ENCODE measurements around the gene IGFN1. TPM values are rescaled to one million over a fixed set of nuclear protein-coding genes. Genes with fewer than 3 reads are reported as not detected.

The IGFN1 gene
- total RNA-seq, 1 donor from 2014 or later = 0.12 TPM

GRCh38 chr1:201185527-201186128 lies 5.0 kb upstream of the IGFN1 start:
- no peak for ATAC-seq

GRCh38 chr1:201186192-201186591 lies 4.4 kb upstream of the IGFN1 start:
- ATAC-seq = no peak

DNA sequence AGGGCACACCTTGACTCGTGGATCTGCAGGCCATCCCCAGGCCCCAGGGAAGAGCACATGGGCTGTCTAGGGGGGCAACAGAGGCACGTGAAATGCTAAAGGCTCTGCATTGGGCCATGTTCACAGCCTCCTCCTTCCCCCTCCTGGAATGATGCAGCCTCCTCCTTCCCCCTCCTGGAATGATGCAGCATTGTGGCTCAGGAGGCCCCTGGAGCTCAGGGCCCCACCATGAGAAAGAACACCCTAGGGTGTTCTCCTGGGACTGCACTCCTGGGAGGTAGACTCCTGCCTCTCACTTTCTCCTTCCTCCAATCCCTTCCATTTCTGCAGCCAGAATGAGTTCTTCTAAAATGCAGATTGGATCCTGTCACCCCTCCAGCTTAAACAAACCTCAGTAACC lies 1.5 kb upstream of the IGFN1 start:
- no peak for ATAC-seq

DNA sequence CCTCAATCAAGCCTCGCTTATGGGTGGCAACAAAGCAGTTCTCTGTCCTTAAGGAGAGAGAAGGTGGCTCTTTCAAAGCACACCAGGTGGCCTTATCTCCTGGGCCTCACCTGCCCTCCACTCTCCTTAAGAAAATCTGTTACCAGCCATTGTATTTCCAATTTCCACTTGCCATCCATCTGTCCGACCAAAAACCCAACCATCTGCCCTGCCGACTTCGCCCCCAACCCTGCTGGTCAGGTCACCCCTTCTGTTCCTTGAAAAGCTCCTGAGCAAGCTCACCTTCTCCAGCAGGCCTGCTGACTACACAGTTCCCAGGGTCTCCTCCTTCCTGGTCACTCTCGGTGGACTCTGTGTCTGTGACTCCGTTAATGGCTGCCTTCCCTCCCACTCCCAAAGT lies 619 bp upstream of the IGFN1 start:
- ATAC-seq = no peak

GRCh38 chr1:201191653-201192260 lies 1.1 kb downstream of the IGFN1 start:
- peak; percentile 16 for ATAC-seq

DNA sequence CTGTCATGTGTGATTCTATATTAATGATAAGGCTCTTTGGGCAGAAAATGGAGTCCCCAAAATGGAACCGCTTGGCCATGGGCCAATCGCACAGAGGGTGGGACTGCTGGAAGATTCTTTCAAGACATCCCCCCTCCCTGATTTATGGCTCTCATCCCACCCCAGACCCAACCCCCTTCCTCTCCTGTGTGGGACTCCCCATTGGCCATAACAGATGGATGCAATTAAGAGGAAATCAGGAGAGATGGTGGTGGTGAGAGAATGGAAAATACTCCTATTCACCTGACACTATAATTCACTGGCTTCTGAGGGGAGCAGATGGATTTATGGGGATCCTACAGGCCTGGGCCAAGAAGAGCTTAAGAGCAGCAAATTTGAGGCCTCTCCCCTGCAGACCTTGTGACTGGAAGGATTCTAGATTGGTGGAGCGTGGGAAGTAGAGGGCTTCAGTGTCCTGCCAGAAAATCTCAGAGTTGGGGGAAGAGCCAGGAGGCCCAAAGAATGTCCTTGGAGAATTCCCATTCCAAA lies 1.7 kb downstream of the IGFN1 start:
- ATAC-seq = no peak

DNA sequence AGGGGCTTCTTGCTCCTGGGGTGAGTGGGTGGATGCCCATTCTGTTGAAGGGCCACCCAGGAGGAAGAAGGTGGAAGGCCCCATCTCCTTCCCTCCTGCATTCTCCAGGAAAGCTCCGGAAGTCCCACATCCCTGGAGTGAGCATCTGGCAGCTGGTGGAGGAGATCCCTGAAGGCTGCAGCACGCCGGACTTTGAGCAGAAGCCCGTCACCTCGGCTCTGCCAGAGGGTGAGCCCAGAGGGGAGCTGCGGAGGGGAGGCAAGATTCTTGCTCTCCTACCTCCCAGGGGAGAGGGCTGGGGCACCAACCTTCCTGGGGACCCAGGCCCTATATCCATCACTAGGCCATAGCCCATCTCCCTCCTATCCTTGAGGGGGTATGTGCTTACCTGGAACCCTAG lies 3.4 kb downstream of the IGFN1 start:
- no peak for ATAC-seq

DNA sequence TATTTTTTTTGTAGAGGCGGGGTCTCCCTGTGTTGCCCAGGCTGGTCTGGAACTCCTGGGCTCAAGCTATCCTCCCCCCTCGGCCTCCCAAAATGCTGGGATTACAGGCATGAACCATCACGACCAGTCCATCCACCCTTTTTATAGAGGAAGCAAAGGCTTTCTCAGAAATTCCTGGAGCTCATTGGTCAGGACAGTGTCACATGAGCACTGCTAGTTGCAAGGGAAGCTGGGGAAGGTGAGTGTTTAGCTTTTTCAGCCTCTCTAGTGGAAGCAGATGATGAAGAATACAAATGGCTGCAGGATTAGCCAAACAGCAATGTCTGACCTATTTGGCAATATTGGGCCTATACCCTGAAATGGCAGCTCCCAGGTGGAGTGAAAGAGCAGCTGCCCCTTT lies 8.0 kb downstream of the IGFN1 start:
- no peak for ATAC-seq

DNA sequence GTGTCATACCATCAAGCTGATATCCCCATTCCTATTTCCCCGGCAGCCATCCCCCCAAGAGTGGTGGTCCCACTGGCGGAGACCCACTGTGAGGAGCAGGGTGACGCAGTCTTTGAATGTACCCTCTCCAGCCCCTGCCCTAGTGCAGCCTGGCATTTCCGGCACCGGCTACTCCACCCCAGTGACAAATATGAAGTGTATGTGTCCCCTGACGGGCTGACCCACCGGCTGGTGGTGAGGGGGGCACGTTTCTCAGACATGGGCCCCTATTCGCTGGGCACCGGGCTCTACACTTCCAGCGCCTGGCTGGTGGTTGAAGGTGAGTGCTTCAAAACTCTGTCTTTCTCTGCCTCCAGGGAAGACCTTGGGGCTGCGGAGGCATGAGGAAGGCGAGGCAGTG lies 14.4 kb downstream of the IGFN1 start:
- no peak for ATAC-seq

- ATAC-seq = no peak
These were observed 15.6 kb downstream of the IGFN1 start for GRCh38 chr1:201206176-201206575.

GRCh38 chr1:201207046-201207445 lies 16.4 kb downstream of the IGFN1 start:
- no peak for ATAC-seq

- no peak for ATAC-seq
These were observed 17.6 kb downstream of the IGFN1 start for GRCh38 chr1:201208236-201208635.

GRCh38 chr1:201212056-201212455 lies 21.4 kb downstream of the IGFN1 start:
- ATAC-seq = no peak

DNA sequence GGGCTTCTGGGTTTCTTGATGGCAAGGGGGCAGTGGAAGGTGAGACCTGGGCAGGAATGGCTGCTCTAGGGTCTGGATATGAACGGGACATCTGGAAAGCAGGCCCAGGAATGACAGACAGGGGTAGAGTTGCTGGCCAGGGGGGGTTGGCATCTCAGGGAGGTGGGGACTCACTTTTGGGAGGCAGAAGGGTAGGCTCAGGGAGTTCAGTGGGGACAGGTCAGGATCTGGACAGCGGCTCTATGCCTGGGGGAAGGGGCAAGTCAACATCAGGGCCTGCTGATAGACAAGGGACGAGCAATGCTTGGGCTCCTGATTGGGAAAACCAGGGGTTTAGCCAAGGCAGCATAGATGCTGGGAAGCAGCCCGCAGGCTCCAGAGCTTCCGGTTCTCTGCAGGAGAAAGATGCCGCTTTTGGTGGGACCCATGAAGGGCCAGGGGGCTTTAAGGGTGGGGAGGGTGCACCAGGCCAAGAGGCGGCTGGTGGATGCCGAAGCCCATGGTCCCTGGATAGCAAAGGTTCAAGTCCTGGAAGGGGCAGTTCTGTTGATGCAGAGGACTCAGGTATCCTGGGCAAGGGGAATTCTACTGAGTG lies 21.9 kb downstream of the IGFN1 start:
- ATAC-seq = no peak

DNA sequence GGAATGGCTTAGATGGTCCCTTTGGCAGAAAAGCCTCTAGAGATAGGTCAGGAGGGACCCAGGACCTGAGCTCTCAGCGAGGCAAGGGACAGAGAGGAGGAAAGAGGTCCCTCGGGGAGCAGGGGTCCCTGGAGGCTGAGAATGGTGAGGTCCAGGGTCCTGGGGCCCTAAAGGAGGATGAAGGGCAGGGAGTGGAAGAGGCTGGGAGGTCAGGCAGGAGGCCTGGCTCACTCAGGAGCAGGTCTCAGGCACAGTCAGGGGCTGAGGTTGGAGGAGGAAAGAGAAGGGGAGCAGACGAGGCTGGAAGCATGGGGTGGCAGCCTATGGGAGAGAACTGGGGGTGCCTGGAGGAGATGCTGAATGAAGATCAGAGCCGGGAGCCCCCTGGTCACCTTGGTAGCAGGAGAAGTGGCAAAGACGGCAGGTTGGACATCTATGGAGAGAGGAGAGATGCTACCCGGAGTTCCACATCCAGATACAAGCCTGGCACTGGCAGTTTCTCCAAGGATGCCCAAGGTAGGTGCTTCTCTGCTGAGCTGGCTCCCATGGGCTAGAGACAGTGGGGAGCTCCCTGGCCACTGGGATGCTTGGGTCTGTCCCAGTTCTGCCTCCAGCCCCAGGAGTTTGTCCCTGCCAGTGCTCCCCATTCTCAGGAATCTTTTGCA lies 22.6 kb downstream of the IGFN1 start:
- no peak for ATAC-seq

DNA sequence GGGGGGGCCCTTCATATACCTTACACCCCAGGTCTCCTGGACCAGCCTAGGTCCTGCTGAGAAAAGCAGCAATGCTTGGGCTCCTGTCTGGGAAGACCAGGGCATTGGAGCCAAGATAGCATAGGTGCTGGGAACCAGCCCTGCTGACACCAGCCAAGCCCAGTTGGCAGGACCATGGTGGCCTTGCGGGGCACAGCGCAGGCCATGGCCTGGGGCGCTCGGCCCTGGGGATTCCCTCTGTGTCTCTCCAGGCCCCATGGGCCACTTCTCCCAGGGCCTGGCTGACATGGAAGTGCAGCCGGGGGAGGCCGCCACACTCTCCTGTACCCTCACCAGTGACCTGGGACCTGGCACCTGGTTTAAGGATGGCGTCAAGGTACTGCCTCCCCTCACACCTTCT lies 23.3 kb downstream of the IGFN1 start:
- ATAC-seq = no peak

GRCh38 chr1:201214461-201214860 lies 23.8 kb downstream of the IGFN1 start:
- ATAC-seq = peak; percentile 61

DNA sequence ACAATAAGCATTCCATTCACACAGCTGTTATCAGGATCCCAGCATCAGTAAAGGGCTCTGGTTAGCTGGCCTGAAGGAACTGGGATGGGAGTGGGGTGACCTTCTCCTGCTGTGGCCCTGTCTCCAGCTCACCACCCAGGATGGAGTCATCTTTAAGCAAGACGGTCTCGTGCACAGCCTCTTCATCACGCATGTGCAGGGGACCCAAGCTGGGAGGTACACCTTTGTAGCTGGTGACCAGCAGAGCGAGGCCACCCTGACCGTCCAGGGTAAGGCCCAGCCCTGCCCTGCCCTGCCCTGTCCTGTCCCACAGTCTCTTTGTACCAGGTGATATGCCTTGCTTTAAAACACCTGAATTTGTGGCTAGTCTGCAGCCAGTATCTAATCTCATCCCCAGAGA lies 24.3 kb downstream of the IGFN1 start:
- ATAC-seq = no peak

DNA sequence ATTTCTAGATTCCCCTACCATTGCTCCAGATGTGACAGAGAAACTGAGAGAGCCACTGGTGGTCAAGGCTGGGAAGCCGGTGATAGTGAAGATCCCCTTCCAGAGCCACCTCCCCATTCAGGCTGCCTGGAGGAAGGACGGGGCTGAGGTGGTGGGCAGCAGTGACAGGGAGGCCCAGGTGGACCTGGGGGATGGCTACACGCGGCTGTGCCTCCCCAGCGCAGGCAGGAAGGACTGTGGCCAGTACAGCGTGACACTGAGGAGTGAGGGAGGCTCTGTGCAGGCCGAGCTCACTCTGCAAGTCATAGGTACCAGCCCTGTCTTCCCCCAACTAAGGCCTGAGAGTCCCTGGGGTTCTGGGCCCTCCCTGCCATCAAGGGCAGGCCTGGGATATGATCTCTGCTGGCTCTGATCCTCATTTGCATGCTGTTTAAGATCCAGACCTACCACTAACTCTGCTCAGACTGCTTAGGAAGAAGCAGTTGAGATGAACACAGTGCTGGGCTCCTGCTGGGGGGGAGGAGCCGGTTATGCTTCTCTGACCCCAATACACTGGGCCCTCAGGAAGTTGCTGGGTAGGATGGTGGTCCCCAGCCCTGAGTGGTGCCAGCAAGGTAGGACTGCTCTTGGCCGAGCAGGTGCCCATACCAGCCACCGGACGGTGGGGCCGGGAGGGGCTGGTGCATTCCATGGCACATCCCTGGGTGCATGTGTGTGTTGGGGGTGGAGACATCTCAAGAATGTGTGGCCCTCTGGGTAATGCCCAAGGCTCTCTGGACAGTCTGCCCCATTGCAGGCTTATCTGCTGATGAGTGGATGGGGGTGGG lies 25.1 kb downstream of the IGFN1 start:
- no peak for ATAC-seq

GRCh38 chr1:201216395-201217085 lies 25.9 kb downstream of the IGFN1 start:
- no peak for ATAC-seq

DNA sequence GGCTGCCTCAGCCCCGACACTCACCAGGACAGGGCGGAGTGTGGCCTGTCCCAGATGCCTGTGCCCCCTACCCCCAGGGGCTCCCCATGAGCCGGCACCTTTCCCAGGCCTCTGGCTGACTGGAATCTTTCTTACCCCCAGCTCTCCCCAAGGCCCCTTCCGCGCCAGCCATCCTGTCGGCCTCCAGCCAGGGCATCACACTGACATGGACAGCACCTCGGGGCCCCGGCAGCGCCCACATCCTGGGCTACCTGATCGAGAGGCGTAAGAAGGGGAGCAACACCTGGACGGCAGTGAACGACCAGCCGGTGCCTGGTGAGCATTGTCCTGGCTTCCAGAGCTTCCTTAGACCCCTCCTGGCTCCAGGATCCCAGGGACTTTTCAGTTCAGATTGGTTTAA lies 26.5 kb downstream of the IGFN1 start:
- no peak for ATAC-seq

- no peak for ATAC-seq
These were observed 27.2 kb downstream of the IGFN1 start for GRCh38 chr1:201217851-201218250.

Data from esophagus mucosa (tissue), 1 donor.